ENCODE results near the gene C19orf12.

Gene C19orf12

DNA sequence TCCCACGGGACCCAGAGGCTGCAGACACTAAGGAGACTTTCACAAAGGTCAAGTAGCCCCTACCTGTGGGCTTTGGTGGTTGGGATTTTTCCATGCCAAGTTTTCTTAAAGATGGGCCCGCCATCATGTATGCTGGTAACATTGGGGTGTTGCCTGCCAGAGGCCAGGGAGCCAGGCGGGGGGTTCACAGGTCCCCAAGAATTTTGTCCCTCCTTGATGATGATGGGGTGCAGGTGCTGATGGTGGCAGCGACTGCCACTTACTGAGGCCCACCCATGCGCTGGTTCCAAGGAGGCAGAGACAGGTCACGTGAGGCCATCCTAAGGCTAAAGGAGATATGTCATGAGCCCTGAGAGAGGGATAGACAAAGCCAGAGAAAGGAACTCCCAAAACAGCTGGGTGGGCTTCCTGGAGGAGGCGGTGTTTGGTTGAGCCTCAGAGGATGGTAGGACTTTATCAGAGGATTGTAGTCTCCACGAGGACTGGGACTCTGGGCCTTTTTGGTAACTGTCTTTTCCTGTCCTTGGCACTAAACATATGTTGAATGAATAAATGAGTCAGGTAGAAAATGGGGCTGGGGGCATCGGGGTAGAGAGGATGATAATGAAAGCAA is 35.4 kb downstream of the C19orf12 start:
- DNase-seq, result no peak
- no peak overlapping the region for H2AFZ ChIP-seq (ENCODE audit: low read length)
- no peaks in the 10 kb centered on the region for H3K36me3 ChIP-seq (replicated peaks; ENCODE audit: insufficient read depth, low read length)
- 0 out of 2 replicates have a peak, but pooled peaks cover 3% of the 10 kb centered on the region for H3K27me3 ChIP-seq (replicated peaks; ENCODE audit: insufficient read depth, low read length)
- no peaks in the 10 kb centered on the region for H3K9me3 ChIP-seq (replicated peaks; ENCODE audit: insufficient read depth, low read length)
- no peaks in the 10 kb centered on the region for H4K20me1 ChIP-seq (ENCODE audit: insufficient read depth, low read length)
- no peak overlapping the region for H3K4me2 ChIP-seq (ENCODE audit: low read depth, low read length)
- no peaks in the 10 kb centered on the region for H3K4me1 ChIP-seq (ENCODE audit: low read length)
- H3K27ac ChIP-seq (ENCODE audit: low read length), result no peak overlapping the region
- H3K9me2 ChIP-seq (replicated peaks; ENCODE audit: insufficient read depth, low read length), result no peaks in the 10 kb centered on the region
- TF ChIP-seq EZH2 (optimal IDR thresholded peaks at IDR 0.05; ENCODE audit: low read depth, low read length) (no peak), EZH2phosphoT487 (IDR thresholded peaks at IDR 0.05; ENCODE audit: low read length) (no peak)
- TF ChIP-seq, protein P1, sequence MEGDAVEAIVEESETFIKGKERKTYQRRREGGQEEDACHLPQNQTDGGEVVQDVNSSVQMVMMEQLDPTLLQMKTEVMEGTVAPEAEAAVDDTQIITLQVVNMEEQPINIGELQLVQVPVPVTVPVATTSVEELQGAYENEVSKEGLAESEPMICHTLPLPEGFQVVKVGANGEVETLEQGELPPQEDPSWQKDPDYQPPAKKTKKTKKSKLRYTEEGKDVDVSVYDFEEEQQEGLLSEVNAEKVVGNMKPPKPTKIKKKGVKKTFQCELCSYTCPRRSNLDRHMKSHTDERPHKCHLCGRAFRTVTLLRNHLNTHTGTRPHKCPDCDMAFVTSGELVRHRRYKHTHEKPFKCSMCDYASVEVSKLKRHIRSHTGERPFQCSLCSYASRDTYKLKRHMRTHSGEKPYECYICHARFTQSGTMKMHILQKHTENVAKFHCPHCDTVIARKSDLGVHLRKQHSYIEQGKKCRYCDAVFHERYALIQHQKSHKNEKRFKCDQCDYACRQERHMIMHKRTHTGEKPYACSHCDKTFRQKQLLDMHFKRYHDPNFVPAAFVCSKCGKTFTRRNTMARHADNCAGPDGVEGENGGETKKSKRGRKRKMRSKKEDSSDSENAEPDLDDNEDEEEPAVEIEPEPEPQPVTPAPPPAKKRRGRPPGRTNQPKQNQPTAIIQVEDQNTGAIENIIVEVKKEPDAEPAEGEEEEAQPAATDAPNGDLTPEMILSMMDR (IDR thresholded peaks at IDR 0.05; ENCODE audit: low read length), result no peak
- no peak overlapping the region for H3K9ac ChIP-seq (ENCODE audit: low read length)
- H3K4me3 ChIP-seq (ENCODE audit: low read length), result no peak overlapping the region
- H3F3A ChIP-seq (ENCODE audit: insufficient read depth, low read length), result no peaks in the 10 kb centered on the region
- H3K79me2 ChIP-seq (ENCODE audit: low read length), result no peaks in the 10 kb centered on the region

DNA sequence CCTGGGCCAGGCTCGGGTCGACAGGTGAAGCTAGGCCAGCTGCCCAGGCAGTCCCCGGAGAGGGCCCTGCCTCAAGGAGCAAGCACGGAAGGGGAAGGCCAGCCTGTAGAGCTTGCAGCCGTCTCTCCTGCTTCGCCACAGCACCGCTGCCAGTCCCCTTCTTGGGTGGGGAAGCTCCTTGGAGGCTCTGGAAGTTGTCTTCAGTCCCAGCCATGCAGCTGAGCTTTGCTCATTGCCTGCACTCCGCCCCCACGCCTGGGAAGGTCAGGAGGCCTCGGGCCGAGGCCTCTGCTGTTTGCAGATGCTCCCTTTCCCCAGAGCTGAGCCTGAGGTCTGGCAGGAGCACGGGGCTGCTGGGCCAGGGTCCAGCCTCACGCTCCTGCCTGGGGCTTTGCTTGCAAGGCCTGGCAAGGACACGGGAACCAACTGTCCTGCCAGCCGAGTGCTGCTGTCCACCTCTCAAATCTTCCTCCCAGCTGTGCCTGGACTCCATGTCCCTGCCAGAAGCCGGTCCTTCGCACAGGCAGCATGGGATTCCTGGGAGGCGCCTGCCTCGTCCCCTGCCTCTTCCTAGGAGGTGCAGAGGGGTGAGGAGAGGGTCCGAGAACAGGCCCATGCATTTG is 36.5 kb downstream of the C19orf12 start:
- TF ChIP-seq EZH2phosphoT487 (IDR thresholded peaks at IDR 0.05; ENCODE audit: low read length) (no peak), EZH2 (optimal IDR thresholded peaks at IDR 0.05; ENCODE audit: low read depth, low read length) (no peak)
- TF ChIP-seq, protein P1 (IDR thresholded peaks at IDR 0.05; ENCODE audit: low read length), result no peak
- Histone ChIP-seq H3F3A (ENCODE audit: insufficient read depth, low read length) (no peaks in the 10 kb centered on the region), H3K27ac (ENCODE audit: low read length) (no peak overlapping the region), H2AFZ (ENCODE audit: low read length) (no peak overlapping the region), H3K79me2 (ENCODE audit: low read length) (no peaks in the 10 kb centered on the region), H3K9ac (ENCODE audit: low read length) (no peak overlapping the region), H3K9me2 (replicated peaks; ENCODE audit: insufficient read depth, low read length) (no peaks in the 10 kb centered on the region), H3K4me1 (ENCODE audit: low read length) (no peaks in the 10 kb centered on the region), H3K27me3 (replicated peaks; ENCODE audit: insufficient read depth, low read length) (0 out of 2 replicates have a peak, but pooled peaks cover 3% of the 10 kb centered on the region), H4K20me1 (ENCODE audit: insufficient read depth, low read length) (no peaks in the 10 kb centered on the region), H3K9me3 (replicated peaks; ENCODE audit: insufficient read depth, low read length) (no peaks in the 10 kb centered on the region), H3K4me3 (ENCODE audit: low read length) (no peak overlapping the region), H3K4me2 (ENCODE audit: low read depth, low read length) (no peak overlapping the region), H3K36me3 (replicated peaks; ENCODE audit: insufficient read depth, low read length) (no peaks in the 10 kb centered on the region)
- no peak for DNase-seq

DNA sequence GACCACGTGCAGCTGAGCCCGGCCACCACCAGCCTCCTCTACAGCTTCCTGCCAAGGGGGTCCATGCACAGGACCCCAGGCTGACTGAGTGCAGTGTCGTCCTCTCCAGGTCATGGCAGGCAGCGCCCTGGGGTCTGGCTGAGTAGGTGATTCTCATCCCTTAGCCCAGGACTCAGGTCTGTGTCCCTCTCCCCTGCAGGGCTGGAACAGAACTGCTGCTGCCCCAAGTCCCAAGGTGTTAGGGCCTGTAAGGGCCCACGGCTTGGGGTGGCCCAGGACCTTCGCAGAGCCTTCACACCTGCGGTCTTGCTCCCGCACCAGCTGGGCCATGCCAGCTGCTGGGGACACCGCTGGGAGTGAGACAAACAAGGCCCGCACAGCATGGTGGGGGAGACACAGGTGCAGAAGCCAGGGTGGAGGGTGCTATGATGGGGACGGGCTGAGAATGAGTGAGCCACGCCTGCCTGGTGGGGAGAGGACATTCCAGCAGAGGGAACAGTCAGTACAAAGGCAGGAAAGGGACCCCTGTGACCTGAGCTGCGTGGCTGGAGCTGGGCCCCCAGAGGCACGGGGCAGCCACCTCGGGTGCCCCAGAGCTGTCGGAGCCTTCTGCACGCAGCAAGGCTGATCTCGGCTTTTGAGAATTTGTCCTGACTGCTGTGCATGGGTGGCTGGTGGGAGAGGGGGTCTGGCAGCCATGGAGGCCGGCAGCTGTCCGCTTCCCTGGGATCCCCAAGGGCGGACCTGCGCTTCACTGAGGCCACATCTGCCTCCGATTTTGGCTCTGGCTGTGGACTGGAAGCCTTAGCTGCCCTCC is 37.9 kb downstream of the C19orf12 start:
- no peaks in the 10 kb centered on the region for H3K9me3 ChIP-seq (replicated peaks; ENCODE audit: insufficient read depth, low read length)
- no peaks in the 10 kb centered on the region for H3K9me2 ChIP-seq (replicated peaks; ENCODE audit: insufficient read depth, low read length)
- H3K4me2 ChIP-seq (ENCODE audit: low read depth, low read length), result no peak overlapping the region
- no peak for TF ChIP-seq EZH2phosphoT487 (IDR thresholded peaks at IDR 0.05; ENCODE audit: low read length)
- no peak for TF ChIP-seq EZH2 (optimal IDR thresholded peaks at IDR 0.05; ENCODE audit: low read depth, low read length)
- TF ChIP-seq, protein P1 (IDR thresholded peaks at IDR 0.05; ENCODE audit: low read length), result no peak
- no peaks in the 10 kb centered on the region for H3K79me2 ChIP-seq (ENCODE audit: low read length)
- H4K20me1 ChIP-seq (ENCODE audit: insufficient read depth, low read length), result no peaks in the 10 kb centered on the region
- H3K9ac ChIP-seq (ENCODE audit: low read length), result no peak overlapping the region
- H3K27me3 ChIP-seq (replicated peaks; ENCODE audit: insufficient read depth, low read length), result 0 out of 2 replicates have a peak, but pooled peaks cover 3% of the 10 kb centered on the region
- DNase-seq, result no peak
- no peak overlapping the region for H3K27ac ChIP-seq (ENCODE audit: low read length)
- no peaks in the 10 kb centered on the region for H3F3A ChIP-seq (ENCODE audit: insufficient read depth, low read length)
- H2AFZ ChIP-seq (ENCODE audit: low read length), result no peak overlapping the region
- H3K36me3 ChIP-seq (replicated peaks; ENCODE audit: insufficient read depth, low read length), result no peaks in the 10 kb centered on the region
- H3K4me1 ChIP-seq (ENCODE audit: low read length), result no peaks in the 10 kb centered on the region
- no peak overlapping the region for H3K4me3 ChIP-seq (ENCODE audit: low read length)
